H1 (cell line): Measurements from ENCODE around the gene EYA2. TPM values are rescaled to one million over a fixed set of nuclear protein-coding genes. Genes with fewer than 3 reads are reported as not detected.

ENCODE experiments used
- ATF3 ChIP-seq: IDR thresholded peaks from 2 replicates; pipeline ENCODE4 v1.6.1; 2011; ENCODE audit warnings: low read depth, mild to moderate bottlenecking, low read length; ENCODE audit not compliant: insufficient read depth
- BCL11A ChIP-seq, 2 experiments: IDR thresholded peaks; one replicate each; pipeline ENCODE4 v1.6.1; 2011; ENCODE audit warnings: low read depth in 2 of 2, low read length in 2 of 2, mild to moderate bottlenecking in 2 of 2
- CEBPB ChIP-seq: IDR thresholded peaks from 2 replicates; pipeline ENCODE4 v1.6.1; 2012; ENCODE audit warnings: low read depth, low read length
- CREB1 ChIP-seq: IDR thresholded peaks from 2 replicates; pipeline ENCODE4 v1.6.1; 2012; ENCODE audit warnings: inconsistent platforms
- EP300 ChIP-seq, 2 experiments: IDR thresholded peaks; 1 replicate in 1 of 2; 2 replicates in 1 of 2; pipeline ENCODE4 v1.6.1; 2011 to 2012; ENCODE audit warnings: low read depth in 2 of 2, low read length in 2 of 2, mild to moderate bottlenecking in 2 of 2, borderline replicate concordance in 1 of 2, inconsistent platforms in 1 of 2, moderate library complexity in 1 of 2
- FOSL1 ChIP-seq: IDR thresholded peaks from 2 replicates; pipeline ENCODE4 v1.6.1; 2011; ENCODE audit warnings: mild to moderate bottlenecking, low read depth, low read length, moderate library complexity; ENCODE audit not compliant: insufficient read depth
- GABPA ChIP-seq: IDR thresholded peaks from 2 replicates; pipeline ENCODE4 v1.6.1; 2011; ENCODE audit warnings: mild to moderate bottlenecking, low read length, moderate library complexity, borderline replicate concordance; ENCODE audit not compliant: insufficient read depth
- JUND ChIP-seq: IDR thresholded peaks from 2 replicates; pipeline ENCODE4 v1.6.1; 2011; ENCODE audit warnings: mild to moderate bottlenecking, improper control_type of control experiment, low read length
- MAX ChIP-seq: IDR thresholded peaks from 2 replicates; pipeline ENCODE4 v1.6.1; 2012; ENCODE audit warnings: inconsistent platforms
- PHF8 ChIP-seq: fragments of 200-600 bp; sonication (generic); conservative IDR thresholded peaks from 2 replicates; pipeline ENCODE4 v1.7.1; 2012; ENCODE audit warnings: low read depth, mild to moderate bottlenecking, inconsistent platforms, low read length, moderate library complexity
- POU5F1 ChIP-seq: IDR thresholded peaks from 2 replicates; pipeline ENCODE4 v1.6.1; 2011; ENCODE audit warnings: low read depth, mild to moderate bottlenecking, low read length, moderate library complexity
- RAD21 ChIP-seq, 2 experiments: IDR thresholded peaks in 1 of 2; conservative IDR thresholded peaks in 1 of 2; 2 replicates each; pipeline ENCODE4 v1.6.1; 2011; ENCODE audit warnings: low read depth in 2 of 2, low read length in 2 of 2, improper control_type of control experiment in 1 of 2, inconsistent platforms in 1 of 2, mild to moderate bottlenecking in 1 of 2, moderate library complexity in 1 of 2
- RNF2 ChIP-seq: fragments of 200-900, 300-1000 bp; sonication (generic); IDR thresholded peaks from 2 replicates; pipeline ENCODE4 v1.7.1; 2016; ENCODE audit warnings: borderline replicate concordance, low read depth, mild to moderate bottlenecking, antibody characterized with exemption, low read length; ENCODE audit not compliant: poor library complexity, severe bottlenecking; ENCODE audit errors: missing control alignments
- RXRA ChIP-seq: IDR thresholded peaks from 2 replicates; pipeline ENCODE4 v1.6.1; 2011; ENCODE audit warnings: low read depth, mild to moderate bottlenecking, low read length, moderate library complexity; ENCODE audit not compliant: insufficient read depth
- SIN3A ChIP-seq, 2 experiments: IDR thresholded peaks in 1 of 2; conservative IDR thresholded peaks in 1 of 2; 2 replicates each; pipeline ENCODE4 v1.6.1; 2011 to 2012; ENCODE audit warnings: low read length in 2 of 2, improper control_type of control experiment in 1 of 2, low read depth in 1 of 2, mild to moderate bottlenecking in 1 of 2
- SUZ12 ChIP-seq: fragments of 200-600 bp; sonication (generic); IDR thresholded peaks from 2 replicates; pipeline ENCODE4 v1.6.1; 2012; ENCODE audit warnings: mild to moderate bottlenecking, inconsistent platforms, low read length, moderate library complexity, mixed read lengths
- TAF1 ChIP-seq: IDR thresholded peaks from 2 replicates; pipeline ENCODE4 v1.6.1; 2011; ENCODE audit warnings: mild to moderate bottlenecking, low read depth, low read length
- TBP ChIP-seq: IDR thresholded peaks from 2 replicates; pipeline ENCODE4 v1.6.1; 2011; ENCODE audit warnings: low read depth, low read length, improper control_type of control experiment
- TCF12 ChIP-seq: IDR thresholded peaks from 2 replicates; pipeline ENCODE4 v1.6.1; 2011; ENCODE audit warnings: low read depth, mild to moderate bottlenecking, low read length
- polyA plus RNA-seq, 7 experiments: library from polyadenylated mRNA; depleted of rRNA in 3 of 7; stranded (reverse) in 5 of 7; unstranded in 2 of 7; fragments of >200 nt in 5 of 7; fragments of 200-250 nt in 2 of 7; gene quantifications; 1 replicate in 5 of 7; 2 replicates in 1 of 7; 4 replicates in 1 of 7; pipeline versions ENCODE4 v1.2.1 to v1.2.3, GENCODE V29; 2011 to 2013; ENCODE audit warnings: missing spikeins in 2 of 7, mixed read lengths in 2 of 7
- total RNA-seq: library from RNA; stranded (reverse); fragmentation: NEBNext Ultra II Directional; extraction: Animal tissue kit (Norgen Biotek cat#: 25700); gene quantifications from 2 replicates; pipeline ENCODE4 v1.2.1, GENCODE V29; 2021

The EYA2 gene
- total and polyA plus RNA-seq, 2 of the 8 experiments (the other 6 are each of a cell fraction or from before 2014, with no cell fraction given), result 1.6 to 1.7 TPM

GRCh38 chr20:47196091-47197081 lies 301.7 kb downstream of the EYA2 start (continued):
- peak; percentile 67; the same call in 1 of the 2 replicates for TF ChIP-seq ATF3
- TF ChIP-seq PHF8, result no peak
- TF ChIP-seq TBP, result 0 out of 2 replicates have a peak, but pooled peaks have one; percentile 18
- TF ChIP-seq TAF1, result no peak
- TF ChIP-seq POU5F1, result no peak
- peak; percentile 29; the same call in 1 of the 2 replicates for TF ChIP-seq GABPA
- no peak for TF ChIP-seq RXRA
- TF ChIP-seq RNF2, result no peak
- TF ChIP-seq TCF12, result 0 out of 2 replicates have a peak, but pooled peaks have one; percentile 45
- TF ChIP-seq CEBPB, result peak; percentile 88
- peak; percentile 98 for TF ChIP-seq RAD21 (IDR thresholded peaks at IDR 0.05 in 1 of 2, conservative IDR thresholded peaks at IDR 0.05 in 1 of 2; ENCODE audit: low read depth in 2 of 2, low read length in 2 of 2)
- no peak for TF ChIP-seq FOSL1
- no peak for TF ChIP-seq EP300 (IDR thresholded peaks at IDR 0.05; ENCODE audit: borderline replicate concordance in 1 of 2, low read depth in 2 of 2, low read length in 2 of 2)
- TF ChIP-seq SIN3A (conservative IDR thresholded peaks at IDR 0.05 in 1 of 2, IDR thresholded peaks at IDR 0.05 in 1 of 2; ENCODE audit: low read depth in 1 of 2, low read length in 2 of 2), result 0 out of 4 replicates have a peak, but pooled peaks of 1 of the 2 experiments have one; percentile 36
- 0 out of 2 replicates have a peak, but pooled peaks have one; percentile 13 for TF ChIP-seq CREB1
- no peak for TF ChIP-seq BCL11A (IDR thresholded peaks at IDR 0.05; ENCODE audit: low read depth in 2 of 2, low read length in 2 of 2)
- no peak for TF ChIP-seq SUZ12
- TF ChIP-seq MAX, result peak; percentile 51
- peak; percentile 38; the same call in 1 of the 2 replicates for TF ChIP-seq JUND
